Natural killer cell (primary cell): ENCODE data around the gene CLEC20A. TPM values are rescaled to one million over a fixed set of nuclear protein-coding genes. Genes with fewer than 3 reads are reported as not detected.

Source experiments
- ATAC-seq, 3 donors: fragments of 150-1000 bp in 2 of 3; fragments of 200-7000 bp in 1 of 3; cut with Tn5 transposase; 1 replicate in 1 of 3; 2 replicates in 2 of 3; pipeline ENCODE4 v1.10.0; 2021; ENCODE audit warnings: mild to moderate bottlenecking in 2 of 3, moderate library complexity in 2 of 3
- DNase-seq, 2 donors: peaks; one replicate each; pipeline versions ENCODE4 v3.0.0 to v3.0.0-alpha.2; 2013 to 2021; ENCODE audit warnings: mixed read lengths in 1 of 2
- H3K27ac ChIP-seq: one replicate; pipeline ENCODE4 v1.5.1; 2013; ENCODE audit warnings: mild to moderate bottlenecking, low read length
- H3K27me3 ChIP-seq: one replicate; pipeline ENCODE4 v1.6.1; 2013; ENCODE audit warnings: low read length; ENCODE audit not compliant: control insufficient read depth, insufficient read depth
- H3K36me3 ChIP-seq: one replicate; pipeline ENCODE4 v1.6.1; 2013; ENCODE audit warnings: low read length; ENCODE audit not compliant: control insufficient read depth, insufficient read depth
- H3K4me1 ChIP-seq: one replicate; pipeline ENCODE4 v1.6.1; 2013; ENCODE audit warnings: low read length; ENCODE audit not compliant: control insufficient read depth, insufficient read depth
- H3K4me3 ChIP-seq: one replicate; pipeline ENCODE4 v1.5.1; 2013; ENCODE audit warnings: low read length
- H3K9me3 ChIP-seq: one replicate; pipeline ENCODE4 v1.6.1; 2013; ENCODE audit warnings: low read length; ENCODE audit not compliant: control insufficient read depth, insufficient read depth
- H3K27ac Mint-ChIP-seq, 2 donors: one replicate each; pipeline ENCODE4 v1.8.0; 2022; ENCODE audit warnings: mild to moderate bottlenecking in 2 of 2, mixed read lengths in 2 of 2, moderate library complexity in 1 of 2
- H3K27me3 Mint-ChIP-seq, 2 donors: one replicate each; pipeline ENCODE4 v1.8.0; 2022; ENCODE audit warnings: low read depth in 2 of 2, mixed read lengths in 2 of 2
- H3K36me3 Mint-ChIP-seq: one replicate; pipeline ENCODE4 v1.8.0; 2022; ENCODE audit warnings: mixed read lengths
- H3K4me1 Mint-ChIP-seq, 2 donors: one replicate each; pipeline ENCODE4 v1.8.0; 2022; ENCODE audit warnings: mixed read lengths in 2 of 2
- H3K4me3 Mint-ChIP-seq: one replicate; pipeline ENCODE4 v1.8.0; 2022; ENCODE audit warnings: mild to moderate bottlenecking, moderate library complexity, mixed read lengths
- H3K9me3 Mint-ChIP-seq, 2 donors: one replicate each; pipeline ENCODE4 v1.8.0; 2022; ENCODE audit warnings: mixed read lengths in 2 of 2
- WGBS: methylation state at CpG from one replicate; pipeline ENCODE4 v1.1.7; 2013; ENCODE audit warnings: missing lambda C conversion rate; ENCODE audit not compliant: insufficient coverage; 5-methylcytosine and 5-hydroxymethylcytosine counted together
- intact Hi-C: fragments of 100-400 bp; cut with micrococcal nuclease; formaldehyde crosslinking; loops from one replicate; pipeline ENCODE4 v1.14.2; 2022
- total RNA-seq, 4 donors: library from RNA; stranded (reverse); fragments of 120-200 nt in 1 of 4; gene quantifications; one replicate each; pipeline versions ENCODE4 v1.2.3 to v1.2.4, GENCODE V29; 2013 to 2022
- TF ChIP-seq, protein P1 (sequence below): fragments of 200-600 bp; IDR thresholded peaks from one replicate; pipeline ENCODE4 v1.8.0; 2022; ENCODE audit warnings: antibody characterized with exemption

CLEC20A gene
- total RNA-seq, 3 donors from 2014 or later (not counting 1 experiment from before 2014, with no cell fraction given), result not detected

DNA sequence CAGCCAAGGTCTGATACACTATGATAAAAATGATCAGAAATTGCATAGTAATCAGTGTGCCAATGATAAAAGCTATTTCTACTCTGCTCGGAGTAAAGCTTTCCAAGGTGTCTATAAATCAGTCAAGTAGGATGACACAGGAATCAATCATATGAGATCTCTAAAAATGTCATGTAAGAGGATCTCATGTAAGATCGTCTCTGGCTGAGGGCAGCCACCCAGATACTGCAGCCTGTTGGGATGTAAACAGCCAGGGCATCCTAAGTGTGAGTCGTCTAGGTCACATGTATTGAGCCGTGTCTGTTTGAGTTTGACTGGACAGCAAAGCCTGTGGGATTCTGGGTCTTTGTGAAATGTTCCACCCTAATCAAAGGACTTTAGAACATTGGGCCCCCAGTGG is 13.4 kb upstream of the CLEC20A start:
- intact Hi-C loops, result no loop called here
- no peaks in the 10 kb centered on the region for H3K9me3 Mint-ChIP-seq
- no peak overlapping the region for H3K27ac Mint-ChIP-seq
- Histone ChIP-seq H3K27ac (no peak overlapping the region), H3K9me3 (no peaks in the 10 kb centered on the region), H3K4me3 (no peak overlapping the region), H3K4me1 (no peaks in the 10 kb centered on the region), H3K36me3 (no peaks in the 10 kb centered on the region), H3K27me3 (no peaks in the 10 kb centered on the region)
- 87% methylated on average over 4 of the region's 4 CpGs for WGBS
- H3K4me1 Mint-ChIP-seq, result no peaks in the 10 kb centered on the region
- no peak overlapping the region for H3K4me3 Mint-ChIP-seq
- no peaks in the 10 kb centered on the region for H3K36me3 Mint-ChIP-seq
- peaks cover 0 to 3% of the 10 kb centered on the region in 2 donors for H3K27me3 Mint-ChIP-seq
- ATAC-seq (no peak), DNase-seq (no peak)
- TF ChIP-seq, protein P1, sequence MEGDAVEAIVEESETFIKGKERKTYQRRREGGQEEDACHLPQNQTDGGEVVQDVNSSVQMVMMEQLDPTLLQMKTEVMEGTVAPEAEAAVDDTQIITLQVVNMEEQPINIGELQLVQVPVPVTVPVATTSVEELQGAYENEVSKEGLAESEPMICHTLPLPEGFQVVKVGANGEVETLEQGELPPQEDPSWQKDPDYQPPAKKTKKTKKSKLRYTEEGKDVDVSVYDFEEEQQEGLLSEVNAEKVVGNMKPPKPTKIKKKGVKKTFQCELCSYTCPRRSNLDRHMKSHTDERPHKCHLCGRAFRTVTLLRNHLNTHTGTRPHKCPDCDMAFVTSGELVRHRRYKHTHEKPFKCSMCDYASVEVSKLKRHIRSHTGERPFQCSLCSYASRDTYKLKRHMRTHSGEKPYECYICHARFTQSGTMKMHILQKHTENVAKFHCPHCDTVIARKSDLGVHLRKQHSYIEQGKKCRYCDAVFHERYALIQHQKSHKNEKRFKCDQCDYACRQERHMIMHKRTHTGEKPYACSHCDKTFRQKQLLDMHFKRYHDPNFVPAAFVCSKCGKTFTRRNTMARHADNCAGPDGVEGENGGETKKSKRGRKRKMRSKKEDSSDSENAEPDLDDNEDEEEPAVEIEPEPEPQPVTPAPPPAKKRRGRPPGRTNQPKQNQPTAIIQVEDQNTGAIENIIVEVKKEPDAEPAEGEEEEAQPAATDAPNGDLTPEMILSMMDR, result no peak

DNA sequence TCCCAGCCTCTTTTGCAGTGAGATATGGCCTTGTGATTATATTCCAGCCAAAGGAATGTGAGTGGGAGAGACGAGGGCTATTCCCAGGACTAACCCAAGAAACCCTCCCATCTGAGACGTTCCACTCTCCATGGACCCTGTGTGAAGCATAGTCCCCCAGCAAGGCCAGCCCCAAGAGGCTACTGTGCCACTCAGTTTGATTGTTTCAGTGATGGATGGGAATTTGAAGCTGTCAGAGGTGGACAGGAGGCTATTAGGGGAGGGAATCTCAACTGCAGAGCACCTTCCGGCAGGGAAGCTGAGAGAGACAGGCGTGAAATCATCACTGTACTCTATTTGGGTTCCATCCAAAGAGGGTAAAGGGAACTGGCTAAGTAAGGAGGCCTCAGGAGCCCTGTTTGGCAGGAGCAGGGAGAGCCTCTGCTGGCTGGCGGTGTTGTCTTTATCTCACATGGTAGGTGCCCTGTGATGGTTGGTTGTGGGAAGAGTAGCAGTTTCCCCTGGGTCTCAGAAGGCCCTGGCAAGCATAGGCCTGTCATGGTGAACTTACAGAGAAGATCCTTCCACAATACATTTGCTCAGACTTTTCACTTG is 12.7 kb upstream of the CLEC20A start:
- H3K9me3 Mint-ChIP-seq, result no peaks in the 10 kb centered on the region
- Histone ChIP-seq H3K27ac (no peak overlapping the region), H3K4me1 (no peaks in the 10 kb centered on the region), H3K4me3 (no peak overlapping the region), H3K27me3 (no peaks in the 10 kb centered on the region), H3K36me3 (no peaks in the 10 kb centered on the region), H3K9me3 (no peaks in the 10 kb centered on the region)
- H3K4me3 Mint-ChIP-seq, result no peak overlapping the region
- intact Hi-C loops, result no loop called here
- no peak for ATAC-seq
- WGBS, result 85% methylated on average over 4 of the region's 5 CpGs
- H3K36me3 Mint-ChIP-seq, result no peaks in the 10 kb centered on the region
- TF ChIP-seq, protein P1, result no peak
- no peak overlapping the region for H3K27ac Mint-ChIP-seq
- no peak for DNase-seq
- no peaks in the 10 kb centered on the region for H3K4me1 Mint-ChIP-seq
- peaks cover 0 to 3% of the 10 kb centered on the region in 2 donors for H3K27me3 Mint-ChIP-seq

DNA sequence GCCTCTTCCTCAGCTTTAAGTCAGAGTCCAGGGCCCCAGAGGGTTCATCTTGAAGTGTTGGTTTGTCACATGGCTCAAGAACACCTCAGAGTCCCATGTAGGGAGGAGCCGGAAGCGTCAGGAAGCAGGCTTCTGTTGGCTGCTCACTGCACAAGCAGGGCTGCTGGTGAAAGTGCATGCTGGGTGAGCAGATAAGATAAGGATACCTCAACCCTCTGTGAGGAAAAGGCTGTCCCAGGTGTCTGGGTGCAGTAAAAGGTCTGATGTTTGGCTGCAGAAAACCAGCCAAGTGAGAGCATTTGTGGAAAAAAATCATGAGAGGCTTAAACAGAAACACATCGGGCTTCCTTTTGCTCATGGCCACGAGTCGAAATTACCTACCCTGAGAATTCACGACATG is 9.9 kb upstream of the CLEC20A start:
- WGBS, result 77% methylated on average over 6 of the region's 6 CpGs

More for the DNA sequence above, 9.9 kb upstream of the CLEC20A start:
- H3K27ac Mint-ChIP-seq, result no peak overlapping the region
- peaks cover 0 to 2% of the 10 kb centered on the region in 2 donors for H3K4me1 Mint-ChIP-seq
- TF ChIP-seq, protein P1, result no peak
- Histone ChIP-seq H3K9me3 (no peaks in the 10 kb centered on the region), H3K27me3 (no peaks in the 10 kb centered on the region), H3K4me3 (no peak overlapping the region), H3K36me3 (no peaks in the 10 kb centered on the region), H3K27ac (no peak overlapping the region), H3K4me1 (no peaks in the 10 kb centered on the region)
- no peaks in the 10 kb centered on the region for H3K9me3 Mint-ChIP-seq
- no peak overlapping the region for H3K4me3 Mint-ChIP-seq
- peaks cover under 1 to 6% of the 10 kb centered on the region in 2 donors for H3K27me3 Mint-ChIP-seq
- intact Hi-C loops, result no loop called here
- H3K36me3 Mint-ChIP-seq, result no peaks in the 10 kb centered on the region
- ATAC-seq (no peak), DNase-seq (no peak)
